ENCODE measurements around the gene MCF2L.

DNA sequence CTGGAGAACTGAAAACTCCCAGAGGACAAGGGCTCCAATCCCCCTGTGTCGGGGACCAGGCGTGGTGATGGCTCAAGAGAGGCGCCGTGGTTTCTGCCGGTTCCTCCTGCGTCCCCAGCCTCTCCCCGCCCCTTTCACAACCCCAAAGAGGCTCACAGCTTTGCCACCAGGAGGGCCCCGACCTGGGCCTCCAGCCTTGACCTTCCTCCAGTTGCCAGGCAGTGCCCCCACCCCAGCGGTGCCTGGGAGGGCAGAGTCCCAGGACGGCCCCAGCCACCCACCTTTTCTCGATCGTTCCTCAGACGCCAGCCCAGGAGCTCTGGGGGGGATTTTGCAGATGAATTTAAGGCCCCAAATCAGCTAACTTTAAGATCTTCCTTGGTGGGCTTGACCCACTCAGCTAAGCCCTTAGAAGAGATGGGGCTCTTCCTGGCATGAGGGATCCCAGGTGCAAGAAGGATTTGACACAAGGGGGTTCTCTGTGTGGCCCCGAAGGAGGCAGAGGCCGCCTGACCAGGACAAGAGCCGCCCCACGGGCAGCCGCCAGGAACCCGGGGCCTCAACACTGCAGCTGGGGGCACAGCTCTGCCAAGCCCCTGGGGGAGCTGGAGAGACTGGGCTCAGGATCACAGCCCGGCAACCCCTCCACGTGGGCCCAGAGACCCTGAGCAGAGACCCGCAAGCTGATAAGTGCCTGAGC, 47.0 kb downstream of the MCF2L start:
- TF ChIP-seq, protein P1, sequence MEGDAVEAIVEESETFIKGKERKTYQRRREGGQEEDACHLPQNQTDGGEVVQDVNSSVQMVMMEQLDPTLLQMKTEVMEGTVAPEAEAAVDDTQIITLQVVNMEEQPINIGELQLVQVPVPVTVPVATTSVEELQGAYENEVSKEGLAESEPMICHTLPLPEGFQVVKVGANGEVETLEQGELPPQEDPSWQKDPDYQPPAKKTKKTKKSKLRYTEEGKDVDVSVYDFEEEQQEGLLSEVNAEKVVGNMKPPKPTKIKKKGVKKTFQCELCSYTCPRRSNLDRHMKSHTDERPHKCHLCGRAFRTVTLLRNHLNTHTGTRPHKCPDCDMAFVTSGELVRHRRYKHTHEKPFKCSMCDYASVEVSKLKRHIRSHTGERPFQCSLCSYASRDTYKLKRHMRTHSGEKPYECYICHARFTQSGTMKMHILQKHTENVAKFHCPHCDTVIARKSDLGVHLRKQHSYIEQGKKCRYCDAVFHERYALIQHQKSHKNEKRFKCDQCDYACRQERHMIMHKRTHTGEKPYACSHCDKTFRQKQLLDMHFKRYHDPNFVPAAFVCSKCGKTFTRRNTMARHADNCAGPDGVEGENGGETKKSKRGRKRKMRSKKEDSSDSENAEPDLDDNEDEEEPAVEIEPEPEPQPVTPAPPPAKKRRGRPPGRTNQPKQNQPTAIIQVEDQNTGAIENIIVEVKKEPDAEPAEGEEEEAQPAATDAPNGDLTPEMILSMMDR (IDR thresholded peaks at IDR 0.05): no peak
- no peak for TF ChIP-seq POLR2A (IDR thresholded peaks at IDR 0.05)
